Endothelial cell (in vitro differentiated cells): ENCODE data around the gene MS4A8. TPM values are rescaled to one million over a fixed set of nuclear protein-coding genes. Genes with fewer than 3 reads are reported as not detected.
"Not testable (repeated sequence)": the region's sequence is repeated elsewhere in the genome, so short reads cannot be mapped to it uniquely, and the experiment has no call there.

Source experiments
- DNase-seq: peaks from one replicate; pipeline ENCODE4 v3.0.0; 2021; ENCODE audit warnings: low spot score
- H3K27ac Mint-ChIP-seq: one replicate; pipeline ENCODE4 v1.8.0; 2021; ENCODE audit warnings: mixed read lengths, inconsistent platforms; ENCODE audit not compliant: unreplicated experiment
- H3K27me3 Mint-ChIP-seq: one replicate; pipeline ENCODE4 v1.8.0; 2021; ENCODE audit warnings: mild to moderate bottlenecking, moderate library complexity, mixed read lengths, inconsistent platforms; ENCODE audit not compliant: unreplicated experiment
- H3K36me3 Mint-ChIP-seq: one replicate; pipeline ENCODE4 v1.8.0; 2021; ENCODE audit warnings: mild to moderate bottlenecking, low read depth, mixed read lengths, inconsistent platforms; ENCODE audit not compliant: unreplicated experiment
- H3K4me1 Mint-ChIP-seq: one replicate; pipeline ENCODE4 v1.8.0; 2021; ENCODE audit warnings: mild to moderate bottlenecking, mixed read lengths, inconsistent platforms; ENCODE audit not compliant: unreplicated experiment
- H3K4me3 Mint-ChIP-seq: one replicate; pipeline ENCODE4 v1.8.0; 2021; ENCODE audit warnings: mild to moderate bottlenecking, mixed read lengths, inconsistent platforms; ENCODE audit not compliant: unreplicated experiment
- H3K9me3 Mint-ChIP-seq: one replicate; pipeline ENCODE4 v1.8.0; 2021; ENCODE audit warnings: mixed read lengths, inconsistent platforms; ENCODE audit not compliant: unreplicated experiment
- total RNA-seq: library from RNA; stranded (reverse); fragmentation: NEBNext Ultra II Directional; extraction: Animal tissue kit (Norgen Biotek cat#: 25700); gene quantifications from one replicate; pipeline ENCODE4 v1.2.1, GENCODE V29; 2021; ENCODE audit not compliant: unreplicated experiment
- TF ChIP-seq, protein P1 (sequence below): fragments of 200-600 bp; sonication (generic); IDR thresholded peaks from one replicate; pipeline ENCODE4 v1.5.0; 2021; ENCODE audit warnings: antibody characterized with exemption; ENCODE audit not compliant: unreplicated experiment

MS4A8 gene
- total RNA-seq, 1 donor from 2014 or later = not detected

DNA sequence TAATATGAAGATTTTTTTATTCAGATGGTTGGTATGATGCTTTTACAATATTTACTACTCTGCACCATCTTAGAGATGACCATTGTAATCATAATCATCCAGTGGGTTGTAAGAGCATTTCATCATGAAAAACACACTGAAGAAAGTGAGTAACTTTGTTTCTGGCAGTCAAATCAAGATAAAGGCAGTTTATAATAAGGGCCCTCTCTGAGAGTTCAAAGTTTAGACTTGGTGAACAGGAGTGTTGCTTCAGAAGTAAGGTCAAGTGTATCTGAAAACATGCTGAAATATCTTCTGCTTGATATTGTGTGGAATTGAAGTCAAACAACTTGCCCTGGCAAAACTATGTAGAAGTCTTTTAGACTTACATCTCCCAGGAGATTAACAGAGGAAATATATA is 19.5 kb upstream of the MS4A8 start:
- Mint-ChIP-seq H3K4me3 (no peak overlapping the region), H3K27me3 (peaks cover 2% of the 10 kb centered on the region), H3K9me3 (peaks cover 27% of the 10 kb centered on the region)

DNA sequence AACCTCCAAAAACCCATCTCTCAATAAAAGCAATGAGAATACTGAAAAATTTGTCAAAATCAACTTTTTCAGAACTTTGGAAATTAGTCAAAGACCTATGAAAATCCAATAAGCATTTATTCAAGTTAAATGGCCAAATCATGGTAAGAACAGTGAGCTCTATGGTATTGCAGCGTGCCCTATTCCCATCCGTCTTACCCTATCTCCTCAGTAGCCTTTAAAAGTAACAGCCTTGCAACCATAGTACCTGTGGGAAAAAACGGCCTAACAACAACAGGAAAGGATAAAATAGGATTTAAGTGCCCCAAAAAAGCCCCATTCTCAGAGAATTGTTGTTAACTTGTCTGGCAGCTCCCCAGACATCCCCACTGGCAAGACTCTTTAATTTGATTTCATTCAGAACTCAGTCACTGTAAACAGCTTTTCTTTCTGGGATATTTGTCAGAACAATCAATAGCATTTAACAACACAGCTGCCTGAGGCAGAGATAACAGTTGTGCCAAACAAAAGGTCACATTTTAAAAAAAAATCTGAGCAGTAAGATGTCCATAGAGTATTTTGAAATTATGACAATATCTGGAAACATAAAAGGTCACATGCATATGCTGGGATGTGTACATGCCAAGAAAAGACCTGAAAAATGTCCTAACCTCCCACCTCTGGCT is 18.8 kb upstream of the MS4A8 start:
- DNase-seq = no peak
- no peak overlapping the region for H3K27ac Mint-ChIP-seq
- H3K4me3 Mint-ChIP-seq = no peak overlapping the region
- TF ChIP-seq, protein P1, sequence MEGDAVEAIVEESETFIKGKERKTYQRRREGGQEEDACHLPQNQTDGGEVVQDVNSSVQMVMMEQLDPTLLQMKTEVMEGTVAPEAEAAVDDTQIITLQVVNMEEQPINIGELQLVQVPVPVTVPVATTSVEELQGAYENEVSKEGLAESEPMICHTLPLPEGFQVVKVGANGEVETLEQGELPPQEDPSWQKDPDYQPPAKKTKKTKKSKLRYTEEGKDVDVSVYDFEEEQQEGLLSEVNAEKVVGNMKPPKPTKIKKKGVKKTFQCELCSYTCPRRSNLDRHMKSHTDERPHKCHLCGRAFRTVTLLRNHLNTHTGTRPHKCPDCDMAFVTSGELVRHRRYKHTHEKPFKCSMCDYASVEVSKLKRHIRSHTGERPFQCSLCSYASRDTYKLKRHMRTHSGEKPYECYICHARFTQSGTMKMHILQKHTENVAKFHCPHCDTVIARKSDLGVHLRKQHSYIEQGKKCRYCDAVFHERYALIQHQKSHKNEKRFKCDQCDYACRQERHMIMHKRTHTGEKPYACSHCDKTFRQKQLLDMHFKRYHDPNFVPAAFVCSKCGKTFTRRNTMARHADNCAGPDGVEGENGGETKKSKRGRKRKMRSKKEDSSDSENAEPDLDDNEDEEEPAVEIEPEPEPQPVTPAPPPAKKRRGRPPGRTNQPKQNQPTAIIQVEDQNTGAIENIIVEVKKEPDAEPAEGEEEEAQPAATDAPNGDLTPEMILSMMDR = no peak
- peaks cover 27% of the 10 kb centered on the region for H3K9me3 Mint-ChIP-seq
- peaks cover 10% of the 10 kb centered on the region for H3K36me3 Mint-ChIP-seq
- H3K4me1 Mint-ChIP-seq = no peaks in the 10 kb centered on the region
- H3K27me3 Mint-ChIP-seq = peaks cover 2% of the 10 kb centered on the region

More for the DNA sequence above, 19.5 kb upstream of the MS4A8 start:
- Mint-ChIP-seq H3K4me1 (no peaks in the 10 kb centered on the region), H3K36me3 (peaks cover 10% of the 10 kb centered on the region), H3K27ac (no peak overlapping the region)
- DNase-seq = no peak
- TF ChIP-seq, protein P1 = no peak

DNA sequence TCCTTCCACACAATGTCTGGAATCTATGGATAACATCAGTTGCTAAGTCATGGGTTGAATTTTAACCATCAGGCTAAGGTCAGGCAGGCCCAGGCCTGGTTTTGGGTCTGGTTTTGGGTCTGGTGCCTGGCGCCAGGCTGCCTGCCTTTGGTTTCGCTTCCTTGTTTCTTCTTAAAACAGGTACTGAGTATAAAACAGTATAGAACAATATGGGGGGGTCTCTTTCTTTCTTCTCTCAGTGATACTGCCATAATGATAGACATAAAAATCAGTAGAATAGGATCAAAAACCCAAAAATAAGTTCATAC is 14.9 kb upstream of the MS4A8 start:
- not testable (repeated sequence) for H3K4me1 Mint-ChIP-seq

DNA sequence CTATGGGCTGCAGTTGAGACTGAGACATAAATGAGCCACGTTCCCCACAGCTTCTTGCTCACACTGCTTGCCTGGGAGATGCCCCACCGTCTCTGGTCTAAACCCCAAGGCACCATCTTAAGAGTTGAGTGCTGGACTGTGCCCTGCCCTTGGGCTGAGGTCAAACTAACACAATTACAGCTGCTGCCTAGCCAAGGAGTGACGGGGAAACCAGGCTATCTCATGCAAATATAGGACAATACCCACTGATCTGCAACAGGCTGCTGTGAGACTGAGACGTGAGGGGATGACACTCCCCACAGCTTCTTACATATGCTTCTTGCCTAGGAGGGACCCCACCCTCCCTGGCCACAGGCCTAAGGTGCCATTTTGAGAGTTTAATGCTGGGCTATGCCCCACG is 7.8 kb upstream of the MS4A8 start:
- Mint-ChIP-seq H3K9me3 (no peaks in the 10 kb centered on the region), H3K27me3 (no peaks in the 10 kb centered on the region), H3K4me3 (no peak overlapping the region), H3K4me1 (peaks cover 3% of the 10 kb centered on the region), H3K36me3 (no peaks in the 10 kb centered on the region), H3K27ac (no peak overlapping the region)
- TF ChIP-seq, protein P1 = no peak
- DNase-seq = no peak

More for the DNA sequence above, 14.9 kb upstream of the MS4A8 start:
- not testable (repeated sequence) for H3K27me3 Mint-ChIP-seq, H3K4me3 Mint-ChIP-seq, H3K9me3 Mint-ChIP-seq, DNase-seq, H3K36me3 Mint-ChIP-seq, H3K27ac Mint-ChIP-seq

DNA sequence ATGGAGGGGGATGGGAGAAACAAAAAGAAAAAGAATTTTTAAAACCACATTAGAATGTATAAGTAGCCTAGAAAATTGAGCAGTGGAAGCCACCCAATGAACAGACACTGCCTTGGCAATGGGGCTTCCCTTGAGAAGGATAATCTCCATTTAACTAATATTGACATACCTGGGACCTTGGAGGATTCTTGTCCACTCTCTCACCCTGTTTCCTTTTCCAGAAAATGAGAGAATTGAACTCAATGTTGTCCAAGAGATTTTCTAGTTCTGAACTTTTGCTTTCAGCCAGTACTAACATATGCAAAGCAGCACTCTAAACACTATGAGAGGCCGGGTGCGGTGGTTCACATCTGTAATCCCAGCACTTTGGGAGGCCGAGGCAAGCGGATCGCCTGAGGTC is 524 bp downstream of the MS4A8 start:
- Mint-ChIP-seq H3K27ac (no peak overlapping the region), H3K4me3 (no peak overlapping the region), H3K9me3 (no peaks in the 10 kb centered on the region), H3K36me3 (no peaks in the 10 kb centered on the region), H3K4me1 (peaks cover 3% of the 10 kb centered on the region), H3K27me3 (peaks cover 1% of the 10 kb centered on the region)
- TF ChIP-seq, protein P1 = no peak
- no peak for DNase-seq
